K562 (cell line): Measurements from ENCODE around the gene ANKRD27. TPM values are rescaled to one million over a fixed set of nuclear protein-coding genes. Genes with fewer than 3 reads are reported as not detected.
A peak's percentile ranks its signal among the peaks of the same experiment; 100 is the strongest.

Experiments
- CREBBP ChIP-seq: IDR thresholded peaks from one replicate; pipeline ENCODE4 v1.6.1; 2012; ENCODE audit warnings: low read depth, mild to moderate bottlenecking, control low read depth, inconsistent platforms, low read length
- CTCFL ChIP-seq: IDR thresholded peaks from 2 replicates; pipeline ENCODE4 v1.6.1; 2011; ENCODE audit warnings: borderline replicate concordance, low read depth, mild to moderate bottlenecking, moderate library complexity, low read length; ENCODE audit not compliant: insufficient read depth, poor library complexity, severe bottlenecking
- CXXC5 ChIP-seq: fragments of 250-450 bp; sonication (Bioruptor Pico); IDR thresholded peaks from 2 replicates; pipeline ENCODE4 v1.8.0; 2022; ENCODE audit warnings: inconsistent platforms, mild to moderate bottlenecking, moderate library complexity
- DPF2 ChIP-seq: fragments of 450-650 bp; IDR thresholded peaks from 2 replicates; pipeline ENCODE4 v1.6.1; 2016
- EP400 ChIP-seq: fragments of 450-650 bp; IDR thresholded peaks from 2 replicates; pipeline ENCODE4 v1.6.1; 2017; ENCODE audit warnings: antibody characterized with exemption, mild to moderate bottlenecking, moderate library complexity
- FOXO4 ChIP-seq: fragments of 450-650 bp; formaldehyde crosslinking; IDR thresholded peaks from 2 replicates; pipeline ENCODE4 v1.4.0; 2020; ENCODE audit warnings: mild to moderate bottlenecking, moderate library complexity
- FUS ChIP-seq: fragments of 200-400 bp; formaldehyde crosslinking; optimal IDR thresholded peaks from 2 replicates; pipeline ENCODE3; 2017; ENCODE audit warnings: low read depth, low read length
- HDAC6 ChIP-seq: IDR thresholded peaks from 2 replicates; pipeline ENCODE4 v1.6.1; 2012; ENCODE audit warnings: low read depth, mild to moderate bottlenecking, control low read depth, inconsistent platforms, low read length, moderate library complexity
- KLF6 ChIP-seq: fragments of 250-450 bp; sonication (Bioruptor Pico); IDR thresholded peaks from 2 replicates; pipeline ENCODE4 v1.4.0; 2020; ENCODE audit warnings: mild to moderate bottlenecking, moderate library complexity, borderline replicate concordance
- MLLT1 ChIP-seq, 2 experiments: fragments of 450-650 bp; IDR thresholded peaks; 2 replicates each; pipeline ENCODE4 v1.6.1; 2016
- MTA2 ChIP-seq: fragments of 450-650 bp; IDR thresholded peaks from 2 replicates; pipeline ENCODE4 v1.6.1; 2016; ENCODE audit warnings: low read depth
- MTF1 ChIP-seq: fragments of 250-450 bp; sonication (Bioruptor Pico); IDR thresholded peaks from 2 replicates; pipeline ENCODE4 v1.9.0; 2021; ENCODE audit warnings: moderate library complexity, mild to moderate bottlenecking, inconsistent platforms, borderline replicate concordance
- MYC ChIP-seq, 2 experiments: fragments of 250-450 bp in 1 of 2; sonication (Bioruptor Pico) in 1 of 2; IDR thresholded peaks; 2 replicates each; pipeline versions ENCODE4 v1.5.1 to v1.6.1; 2012 to 2021; ENCODE audit warnings: low read depth in 2 of 2, borderline replicate concordance in 1 of 2, improper control_type of control experiment in 1 of 2, low read length in 1 of 2, mild to moderate bottlenecking in 1 of 2, moderate library complexity in 1 of 2
- PRMT5 ChIP-seq: sonication (generic); formaldehyde crosslinking; IDR thresholded peaks from 2 replicates; pipeline ENCODE4 v1.5.0; 2020; ENCODE audit warnings: missing genetic modification reagents
- RAD51 ChIP-seq: fragments of 450-650 bp; IDR thresholded peaks from 2 replicates; pipeline ENCODE4 v1.7.1; 2016; ENCODE audit warnings: low read depth, mild to moderate bottlenecking, borderline replicate concordance
- RB1 ChIP-seq: fragments of 450-650 bp; IDR thresholded peaks from 2 replicates; pipeline ENCODE4 v1.6.1; 2017; ENCODE audit warnings: low read depth, mild to moderate bottlenecking
- SREBF2 ChIP-seq: sonication (generic); formaldehyde crosslinking; IDR thresholded peaks from 2 replicates; pipeline ENCODE4 v1.4.0; 2020; ENCODE audit warnings: mild to moderate bottlenecking, missing genetic modification reagents
- SRSF7 ChIP-seq: fragments of 200-400 bp; formaldehyde crosslinking; optimal IDR thresholded peaks from 2 replicates; pipeline ENCODE3; 2017; ENCODE audit warnings: mild to moderate bottlenecking, low read depth, low read length
- XRCC3 ChIP-seq: fragments of 450-650 bp; IDR thresholded peaks from 2 replicates; pipeline ENCODE4 v1.6.1; 2017; ENCODE audit warnings: mild to moderate bottlenecking, moderate library complexity
- ZNF280A ChIP-seq: fragments of 450-650 bp; IDR thresholded peaks from 2 replicates; pipeline ENCODE4 v1.6.1; 2018; ENCODE audit warnings: mild to moderate bottlenecking, low read depth; ENCODE audit not compliant: partially characterized antibody
- ZNF57 ChIP-seq: fragments of 450-650 bp; formaldehyde crosslinking; IDR thresholded peaks from 2 replicates; pipeline ENCODE4 v1.4.0; 2020; ENCODE audit warnings: mild to moderate bottlenecking, moderate library complexity
- ZSCAN32 ChIP-seq: fragments of 450-650 bp; formaldehyde crosslinking; IDR thresholded peaks from 2 replicates; pipeline ENCODE4 v1.4.0; 2020; ENCODE audit warnings: mild to moderate bottlenecking, moderate library complexity
- polyA plus RNA-seq, 8 experiments: library from polyadenylated mRNA; depleted of rRNA in 4 of 8; stranded (reverse) in 5 of 8; unstranded in 3 of 8; fragments of >200 nt; fragmentation: Nextera tagmentation in 2 of 8; fragmentation: Illumina TruSeq in 1 of 8; extraction: Ambion mirVana in 2 of 8; extraction: Trizol in 1 of 8; gene quantifications; 2 replicates each; pipeline versions ENCODE4 v1.2.1 to v1.2.3, GENCODE V29; 2011 to 2014; ENCODE audit warnings: inconsistent platforms in 1 of 8, missing spikeins in 1 of 8
- total RNA-seq, 7 experiments: library from RNA; depleted of rRNA in 6 of 7; stranded (reverse); fragments of >200 nt in 6 of 7; fragmentation: Illumina TruSeq in 2 of 7; extraction: Trizol in 2 of 7; gene quantifications; 2 replicates each; pipeline versions ENCODE4 v1.2.1 to v1.2.3, GENCODE V29; 2011 to 2021; ENCODE audit warnings: low replicate concordance in 1 of 7

Gene ANKRD27
- total and polyA plus RNA-seq, 9 of the 15 experiments (the other 6 are each of a cell fraction or from before 2014, with no cell fraction given), result 5.3 to 71.3 (median 54.2) TPM

- TF ChIP-seq ZNF280A, result no peak
- no peak for TF ChIP-seq CTCFL
- TF ChIP-seq MTA2, result no peak
- TF ChIP-seq FUS, result no peak
- no peak for TF ChIP-seq HDAC6
- TF ChIP-seq KLF6 (CRISPR knock-in tag), result no peak
- no peak for TF ChIP-seq ZNF57
- 0 out of 2 replicates have a peak, but pooled peaks have one; percentile 36 for TF ChIP-seq DPF2
- TF ChIP-seq XRCC3, result no peak
- TF ChIP-seq FOXO4 (CRISPR knock-in tag), result no peak
- TF ChIP-seq RAD51, result no peak; the same call in 1 of the 2 replicates
- no peak for TF ChIP-seq MTF1 (CRISPR knock-in tag)
- TF ChIP-seq MLLT1 (IDR thresholded peaks at IDR 0.05), result peak in 1 of 2 experiments; percentile 25; a peak in 1 of 4 replicates
- peak; percentile 30; the same call in 1 of the 2 replicates for TF ChIP-seq RB1
- peak; percentile 52; the same call in 1 of the 2 replicates for TF ChIP-seq EP400
- TF ChIP-seq CREBBP, result no peak
- TF ChIP-seq CXXC5, result peak; percentile 83
- no peak for TF ChIP-seq SRSF7
- 0 out of 2 replicates have a peak, but pooled peaks have one; percentile 32 for TF ChIP-seq MYC (IDR thresholded peaks at IDR 0.05; ENCODE audit: low read depth, low read length)
- no peak for TF ChIP-seq MYC (CRISPR knock-in tag; IDR thresholded peaks at IDR 0.05; ENCODE audit: borderline replicate concordance, low read depth)
- no peak for TF ChIP-seq PRMT5 (CRISPR knock-in tag)
- TF ChIP-seq ZSCAN32 (CRISPR knock-in tag), result no peak
- no peak for TF ChIP-seq SREBF2
Measured at GRCh38 chr19:32674931-32675719, at the start of gene ANKRD27 (continued).
